Measurements from ENCODE around the gene SERINC5. TPM values are rescaled to one million over a fixed set of nuclear protein-coding genes. Genes with fewer than 3 reads are reported as not detected.
A peak's percentile ranks its signal among the peaks of the same experiment; 100 is the strongest.

Gene SERINC5
- polyA plus RNA-seq, 1 experiment = 11.0 TPM

DNA sequence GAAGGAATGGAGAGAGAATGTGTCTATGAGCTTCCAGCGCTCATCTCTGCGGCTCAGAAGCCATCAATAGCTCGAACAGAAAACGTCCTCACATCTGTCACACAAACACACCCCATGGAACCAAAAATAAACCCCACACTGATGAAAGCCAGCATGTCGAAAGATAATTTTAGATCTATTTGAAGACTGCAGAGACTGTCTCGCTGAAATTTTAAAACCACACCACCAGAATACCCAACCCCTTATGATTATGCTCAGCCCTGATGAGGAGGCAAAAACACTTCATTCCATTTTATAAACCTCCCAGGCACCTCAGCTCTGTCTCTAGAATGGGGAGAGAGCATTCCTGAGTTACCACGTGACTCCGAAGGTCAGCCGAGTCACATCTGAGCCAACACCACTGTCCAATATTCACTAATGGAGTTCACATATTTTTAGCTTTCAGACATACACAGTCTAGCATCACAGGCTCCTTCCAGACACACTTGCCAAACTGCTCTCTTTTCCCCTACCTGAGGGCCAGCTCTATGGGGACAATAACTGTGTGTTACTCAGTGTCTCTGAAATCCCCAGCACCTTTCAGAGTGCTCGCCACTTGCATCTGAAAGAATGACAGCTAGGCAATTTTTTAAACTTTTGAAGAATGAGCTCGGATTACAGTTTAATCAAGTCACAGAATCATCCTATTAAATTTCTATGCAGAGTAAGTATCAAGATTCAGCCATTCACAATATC is 63.2 kb downstream of the SERINC5 start:
- ChIA-PET POLR2A (interaction anchor here (0.5 kb wide), 1 partner anchor 214 kb away, joined by 7 read pairs; no protein-coding TSS in a partner anchor), CTCF (interaction anchor here (0.9 to 1.5 kb wide), 4 partner anchors 11 to 109 kb away, joined by 3 to 5 read pairs (median 4); no protein-coding TSS in a partner anchor)
- Histone ChIP-seq H3K27me3 (ENCODE audit: control insufficient read depth, insufficient read depth, low read length) (no peaks in the 10 kb centered on the region), H3K36me3 (ENCODE audit: control insufficient read depth, insufficient read depth, low read length) (no peaks in the 10 kb centered on the region), H3K4me3 (ENCODE audit: low read depth, low read length) (no peak overlapping the region)
- DNase-seq (ENCODE audit: low read depth) = peak; percentile 26
- TF ChIP-seq, protein P1, sequence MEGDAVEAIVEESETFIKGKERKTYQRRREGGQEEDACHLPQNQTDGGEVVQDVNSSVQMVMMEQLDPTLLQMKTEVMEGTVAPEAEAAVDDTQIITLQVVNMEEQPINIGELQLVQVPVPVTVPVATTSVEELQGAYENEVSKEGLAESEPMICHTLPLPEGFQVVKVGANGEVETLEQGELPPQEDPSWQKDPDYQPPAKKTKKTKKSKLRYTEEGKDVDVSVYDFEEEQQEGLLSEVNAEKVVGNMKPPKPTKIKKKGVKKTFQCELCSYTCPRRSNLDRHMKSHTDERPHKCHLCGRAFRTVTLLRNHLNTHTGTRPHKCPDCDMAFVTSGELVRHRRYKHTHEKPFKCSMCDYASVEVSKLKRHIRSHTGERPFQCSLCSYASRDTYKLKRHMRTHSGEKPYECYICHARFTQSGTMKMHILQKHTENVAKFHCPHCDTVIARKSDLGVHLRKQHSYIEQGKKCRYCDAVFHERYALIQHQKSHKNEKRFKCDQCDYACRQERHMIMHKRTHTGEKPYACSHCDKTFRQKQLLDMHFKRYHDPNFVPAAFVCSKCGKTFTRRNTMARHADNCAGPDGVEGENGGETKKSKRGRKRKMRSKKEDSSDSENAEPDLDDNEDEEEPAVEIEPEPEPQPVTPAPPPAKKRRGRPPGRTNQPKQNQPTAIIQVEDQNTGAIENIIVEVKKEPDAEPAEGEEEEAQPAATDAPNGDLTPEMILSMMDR (IDR thresholded peaks at IDR 0.05; ENCODE audit: insufficient read depth, low read depth, low read length) = no peak

DNA sequence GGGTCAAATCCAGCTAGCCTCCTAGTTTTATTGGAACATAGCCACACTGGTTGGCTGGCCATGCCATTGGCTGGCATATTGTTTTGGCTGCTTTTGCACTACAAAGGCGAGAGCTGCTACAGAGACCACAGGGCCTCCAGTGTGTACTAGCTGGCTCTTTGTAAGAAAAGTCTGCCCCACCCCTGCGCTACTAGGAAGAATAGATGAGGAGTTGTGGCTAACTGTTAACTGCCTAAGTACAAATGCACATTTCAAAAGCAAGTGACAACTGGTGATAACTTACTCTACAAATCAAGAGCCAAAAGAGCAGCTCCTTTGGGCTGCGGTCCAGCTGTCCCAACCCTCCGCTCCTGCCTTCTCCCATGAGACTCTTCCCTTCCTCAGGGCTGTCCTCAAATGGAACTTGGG is 63.9 kb downstream of the SERINC5 start:
- no peak for DNase-seq (ENCODE audit: low read depth)
- Histone ChIP-seq H3K4me3 (ENCODE audit: low read depth, low read length) (no peak overlapping the region), H3K36me3 (ENCODE audit: control insufficient read depth, insufficient read depth, low read length) (no peaks in the 10 kb centered on the region), H3K27me3 (ENCODE audit: control insufficient read depth, insufficient read depth, low read length) (no peaks in the 10 kb centered on the region)
- POLR2A ChIA-PET = no interaction called here
- CTCF ChIA-PET = interaction anchor here (0.9 kb wide), 1 partner anchor 100 kb away, joined by 3 read pairs; no protein-coding TSS in a partner anchor
- TF ChIP-seq, protein P1 (IDR thresholded peaks at IDR 0.05; ENCODE audit: insufficient read depth, low read depth, low read length) = no peak

DNA sequence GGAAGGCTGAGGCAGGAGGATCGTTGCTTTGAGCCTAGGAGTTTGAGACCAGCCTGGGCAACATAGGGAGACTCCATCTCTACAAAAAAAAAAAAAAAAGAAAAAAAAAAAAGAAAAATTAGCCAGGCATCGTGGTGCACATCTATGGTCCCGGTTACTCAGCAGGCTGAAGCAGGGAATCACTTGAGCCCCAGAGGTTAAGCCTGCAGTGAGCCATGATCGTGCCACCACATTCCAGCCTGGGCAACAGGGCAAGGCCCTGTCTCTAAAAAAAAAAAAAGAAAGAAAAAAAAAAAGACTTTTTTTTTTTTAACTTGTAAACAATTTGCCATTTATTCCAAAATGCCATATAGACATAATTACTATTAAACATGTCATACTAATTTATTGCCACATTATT is 64.5 kb downstream of the SERINC5 start:
- POLR2A ChIA-PET = no interaction called here
- CTCF ChIA-PET = no interaction called here

DNA sequence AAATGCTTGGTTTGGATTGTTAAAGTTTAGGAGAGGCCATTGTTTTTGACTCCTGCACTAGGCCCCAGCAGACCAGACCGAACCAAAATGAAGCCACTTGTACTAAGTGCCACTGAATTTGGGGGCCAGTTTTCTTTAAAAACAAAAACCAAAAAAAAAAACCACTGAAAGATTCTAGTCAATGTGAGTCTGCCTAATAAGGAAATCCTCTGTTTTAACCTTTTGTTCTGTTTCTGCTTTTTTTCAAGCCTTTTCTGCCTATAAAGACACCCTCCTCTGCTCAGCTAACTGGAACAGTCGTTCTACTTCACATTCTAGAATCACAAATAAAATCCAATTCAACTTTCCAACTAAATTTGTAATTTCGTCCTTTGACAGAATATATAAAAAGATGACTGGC is 64.9 kb downstream of the SERINC5 start:
- CTCF ChIA-PET = no interaction called here
- Histone ChIP-seq H3K36me3 (ENCODE audit: control insufficient read depth, insufficient read depth, low read length) (no peaks in the 10 kb centered on the region), H3K27me3 (ENCODE audit: control insufficient read depth, insufficient read depth, low read length) (no peaks in the 10 kb centered on the region), H3K4me3 (ENCODE audit: low read depth, low read length) (no peak overlapping the region)
- TF ChIP-seq, protein P1 (IDR thresholded peaks at IDR 0.05; ENCODE audit: insufficient read depth, low read depth, low read length) = no peak
- DNase-seq (ENCODE audit: low read depth) = no peak
- POLR2A ChIA-PET = no interaction called here

More for the DNA sequence above, 64.5 kb downstream of the SERINC5 start:
- Histone ChIP-seq H3K4me3 (ENCODE audit: low read depth, low read length) (no peak overlapping the region), H3K36me3 (ENCODE audit: control insufficient read depth, insufficient read depth, low read length) (no peaks in the 10 kb centered on the region), H3K27me3 (ENCODE audit: control insufficient read depth, insufficient read depth, low read length) (no peaks in the 10 kb centered on the region)
- TF ChIP-seq, protein P1 (IDR thresholded peaks at IDR 0.05; ENCODE audit: insufficient read depth, low read depth, low read length) = no peak
- no peak for DNase-seq (ENCODE audit: low read depth)

DNA sequence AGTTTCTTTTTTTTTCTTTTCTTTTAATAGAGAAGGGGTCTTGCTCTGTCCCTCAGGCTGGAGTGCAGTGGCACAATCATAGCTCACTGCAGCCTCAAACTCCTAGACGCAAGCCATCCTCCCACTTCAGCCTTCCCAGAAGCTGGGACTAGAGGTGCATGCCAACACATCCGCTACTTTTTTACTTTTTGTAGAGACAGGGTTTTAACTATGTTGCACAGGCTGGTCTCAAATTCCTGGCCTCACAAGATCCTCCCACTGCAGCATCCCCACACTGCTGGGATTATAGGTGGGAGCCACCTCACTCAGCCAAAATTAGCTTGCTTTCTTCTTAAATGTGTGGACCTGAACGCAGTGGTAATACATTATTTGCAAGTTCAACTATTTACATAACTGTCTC is 66.1 kb downstream of the SERINC5 start:
- CTCF ChIA-PET = interaction anchor here (0.6 kb wide), 1 partner anchor 415 kb away, joined by 3 read pairs; no protein-coding TSS in a partner anchor
- no peaks in the 10 kb centered on the region for H3K27me3 ChIP-seq (ENCODE audit: control insufficient read depth, insufficient read depth, low read length)

More for the DNA sequence above, 66.1 kb downstream of the SERINC5 start:
- TF ChIP-seq, protein P1 (IDR thresholded peaks at IDR 0.05; ENCODE audit: insufficient read depth, low read depth, low read length) = no peak
- Histone ChIP-seq H3K4me3 (ENCODE audit: low read depth, low read length) (no peak overlapping the region), H3K36me3 (ENCODE audit: control insufficient read depth, insufficient read depth, low read length) (no peaks in the 10 kb centered on the region)
- DNase-seq (ENCODE audit: low read depth) = no peak
- POLR2A ChIA-PET = no interaction called here

Data from BJ (cell line).